Fibroblast of villous mesenchyme (primary cell): ENCODE results near the gene TREX2. TPM values are rescaled to one million over a fixed set of nuclear protein-coding genes. Genes with fewer than 3 reads are reported as not detected.

Experiments
- DNase-seq: peaks from one replicate; pipeline ENCODE4 v3.0.0-alpha.2; 2010; ENCODE audit warnings: low read depth
- H3K4me3 ChIP-seq: 2 replicates; pipeline ENCODE4 v1.5.1; 2011; ENCODE audit warnings: low read depth, mild to moderate bottlenecking, low read length
- CTCF ChIP-seq: IDR thresholded peaks from 2 replicates; pipeline ENCODE4 v1.5.1; 2012; ENCODE audit warnings: low read depth, mild to moderate bottlenecking, low read length; ENCODE audit not compliant: insufficient read depth
- total RNA-seq: library from RNA; depleted of rRNA; stranded (reverse); fragments of >200 nt; gene quantifications from 2 replicates; pipeline ENCODE4 v1.2.3, GENCODE V29; 2012

The TREX2 gene
- total RNA-seq, 1 donor = 3.0 TPM

DNA sequence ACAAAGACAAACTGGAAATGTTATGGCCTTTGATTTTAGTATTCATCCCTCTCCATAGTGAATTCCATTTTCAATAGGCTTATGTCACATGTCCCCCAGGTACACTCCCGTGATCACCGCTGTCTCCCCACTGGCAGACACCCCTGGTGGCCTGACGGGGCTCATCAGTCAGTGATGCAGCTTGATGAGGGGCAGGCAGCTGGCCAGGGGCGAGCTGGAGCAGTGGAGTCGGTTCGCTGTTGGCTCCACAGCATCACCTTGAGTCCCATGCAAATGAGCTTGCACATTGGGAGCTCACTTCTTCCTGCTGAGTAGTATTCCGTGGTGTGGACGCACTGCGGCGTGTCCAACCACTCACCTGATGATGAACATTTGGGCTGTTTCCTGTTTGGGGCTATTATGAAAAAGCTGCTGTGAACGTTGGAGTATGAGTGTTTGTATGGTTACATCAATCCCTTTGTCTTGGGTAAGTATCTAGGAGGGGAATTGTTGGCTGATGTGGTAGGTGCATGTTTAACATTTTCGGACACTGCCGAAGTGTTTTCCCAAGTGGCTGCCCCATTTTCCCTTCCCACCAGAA is 5.2 kb downstream of the TREX2 start:
- H3K4me3 ChIP-seq = no peak overlapping the region
- no peak for TF ChIP-seq CTCF
- no peak for DNase-seq

GRCh38 chrX:153439977-153440376 is 5.9 kb downstream of the TREX2 start:
- DNase-seq = no peak
- no peak overlapping the region for H3K4me3 ChIP-seq
- TF ChIP-seq CTCF = no peak

DNA sequence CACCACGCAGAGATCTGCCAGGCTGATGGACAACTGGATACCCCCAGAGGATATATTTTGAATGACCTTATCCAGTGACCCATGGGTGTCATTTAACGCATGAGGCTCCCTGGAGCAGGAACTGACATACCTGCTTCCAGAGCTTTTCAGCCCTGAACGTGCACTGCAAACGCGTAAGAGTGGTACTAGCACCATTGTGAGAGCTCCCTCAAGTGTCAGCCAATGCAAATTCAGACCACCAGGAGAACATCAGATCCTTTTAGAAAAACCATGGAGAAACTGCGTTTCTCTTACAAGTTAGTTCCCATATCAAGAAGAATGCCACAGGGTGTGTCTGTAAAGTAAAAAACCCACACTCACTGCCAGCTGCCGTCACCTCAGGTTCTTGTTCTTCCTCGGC is 7.3 kb downstream of the TREX2 start:
- H3K4me3 ChIP-seq = no peak overlapping the region
- peak; percentile 27 for DNase-seq
- TF ChIP-seq CTCF = peak; percentile 47

DNA sequence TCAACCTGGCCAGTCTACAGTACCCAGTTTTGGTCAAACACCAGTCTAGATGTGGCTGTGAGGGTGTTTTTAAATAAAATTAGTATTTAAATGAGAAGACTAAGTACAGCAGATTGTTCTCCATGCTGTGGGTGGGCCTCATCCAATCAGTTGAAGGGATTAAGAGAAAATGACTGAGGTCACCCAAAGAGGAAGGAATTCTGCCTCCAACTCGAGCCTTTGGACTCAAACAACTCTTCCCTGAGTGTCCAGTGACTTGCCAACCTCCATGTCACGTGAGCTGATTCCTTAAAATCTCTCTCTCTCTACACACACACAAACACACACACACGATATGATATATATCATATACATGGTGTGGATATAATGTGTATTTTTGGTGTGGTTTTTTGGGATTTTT is 10.0 kb downstream of the TREX2 start:
- no peak for TF ChIP-seq CTCF
- no peak for DNase-seq
- H3K4me3 ChIP-seq = no peak overlapping the region

DNA sequence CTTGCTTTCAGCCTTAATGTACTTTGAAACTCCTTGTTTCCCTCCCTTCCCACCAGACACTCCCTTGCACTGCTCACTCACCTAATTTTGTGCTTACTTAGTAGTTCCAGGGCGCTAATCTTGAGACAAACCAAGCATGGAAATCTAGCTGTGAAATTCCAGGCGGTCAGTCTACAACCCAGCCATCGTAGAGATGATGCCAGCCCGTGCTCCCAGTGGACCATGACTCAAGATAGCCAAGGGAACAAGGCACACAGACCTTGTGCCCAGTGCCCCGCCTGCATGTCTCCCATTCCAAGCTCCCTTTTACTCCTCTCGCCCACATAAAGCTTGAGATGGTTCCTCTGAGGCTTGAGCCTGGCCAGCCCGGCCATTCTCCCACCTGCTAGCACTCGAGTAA is 11.1 kb downstream of the TREX2 start:
- no peak overlapping the region for H3K4me3 ChIP-seq
- TF ChIP-seq CTCF = no peak
- DNase-seq = no peak

DNA sequence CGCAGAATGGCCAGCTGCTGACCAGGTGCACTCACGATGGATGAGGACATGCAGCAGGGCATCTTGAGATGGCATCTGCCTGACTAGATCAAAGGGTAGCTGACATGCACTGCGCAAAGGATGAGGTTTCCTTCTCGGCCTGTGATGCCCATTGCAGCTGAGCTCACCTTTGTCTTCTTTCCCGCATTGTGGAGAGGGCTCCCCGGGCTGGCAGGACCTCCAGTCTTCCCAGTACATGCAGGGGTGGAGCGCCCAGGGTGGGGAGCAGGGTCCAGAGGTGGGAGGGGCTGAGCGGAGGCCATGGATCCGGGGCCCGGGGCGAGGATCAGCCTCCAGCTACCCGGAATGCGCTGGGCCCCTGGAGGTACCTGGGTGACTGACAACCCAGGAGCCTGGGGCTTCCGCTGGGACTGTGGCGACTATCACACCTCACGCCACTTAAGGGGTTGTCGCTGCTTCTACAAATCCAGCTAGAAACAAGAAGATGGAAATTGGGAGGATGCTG is 12.0 kb downstream of the TREX2 start:
- no peak for DNase-seq
- H3K4me3 ChIP-seq = no peak overlapping the region
- no peak for TF ChIP-seq CTCF

DNA sequence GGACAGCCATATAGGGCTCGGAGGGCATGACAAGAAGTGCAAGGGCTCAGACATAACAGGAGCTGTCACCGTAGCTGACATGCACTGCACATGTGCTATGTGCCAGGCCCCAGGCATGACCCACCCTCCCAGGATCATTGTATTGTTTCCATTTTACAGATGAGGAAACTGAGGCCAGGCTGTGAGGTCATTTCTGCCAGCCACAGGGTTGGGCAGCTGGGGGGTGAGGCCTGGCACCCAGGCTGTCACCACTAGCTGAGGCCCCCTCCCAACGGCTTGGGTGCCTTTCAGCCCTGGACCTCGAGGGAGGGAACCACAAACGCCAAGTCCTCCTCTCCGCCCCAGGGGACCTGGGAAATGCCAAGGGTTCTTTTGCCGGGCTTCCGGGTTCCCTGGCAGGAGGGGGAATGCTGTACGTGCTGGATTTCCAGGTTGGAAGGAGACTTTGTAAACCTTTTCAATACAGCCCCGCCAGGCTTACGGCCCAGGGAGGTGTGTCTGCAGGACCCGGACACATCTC is 12.6 kb downstream of the TREX2 start:
- DNase-seq = no peak
- H3K4me3 ChIP-seq = no peak overlapping the region
- TF ChIP-seq CTCF = no peak
